ENCODE results near the gene KLHL9.

KLHL9 gene

DNA sequence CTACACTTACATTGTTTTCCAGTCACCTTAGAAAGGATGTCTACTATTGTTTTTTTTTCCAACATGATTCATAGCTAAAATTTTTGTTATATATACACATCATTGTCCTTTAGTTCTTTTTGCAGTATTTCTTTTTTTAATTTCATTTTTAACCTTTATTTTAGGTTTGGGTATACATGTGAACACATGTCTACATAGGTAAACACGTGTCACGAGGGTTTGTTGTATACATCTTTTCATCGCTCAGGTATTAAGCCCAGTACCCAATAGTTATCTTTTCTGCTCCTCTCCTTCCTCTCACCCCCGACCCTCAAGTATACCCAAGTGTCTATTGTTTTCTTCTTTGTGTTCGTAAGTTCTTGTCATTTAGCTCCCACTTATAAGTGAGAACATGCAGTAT lies 49.1 kb downstream of the KLHL9 start:
- TF ChIP-seq, protein P1, sequence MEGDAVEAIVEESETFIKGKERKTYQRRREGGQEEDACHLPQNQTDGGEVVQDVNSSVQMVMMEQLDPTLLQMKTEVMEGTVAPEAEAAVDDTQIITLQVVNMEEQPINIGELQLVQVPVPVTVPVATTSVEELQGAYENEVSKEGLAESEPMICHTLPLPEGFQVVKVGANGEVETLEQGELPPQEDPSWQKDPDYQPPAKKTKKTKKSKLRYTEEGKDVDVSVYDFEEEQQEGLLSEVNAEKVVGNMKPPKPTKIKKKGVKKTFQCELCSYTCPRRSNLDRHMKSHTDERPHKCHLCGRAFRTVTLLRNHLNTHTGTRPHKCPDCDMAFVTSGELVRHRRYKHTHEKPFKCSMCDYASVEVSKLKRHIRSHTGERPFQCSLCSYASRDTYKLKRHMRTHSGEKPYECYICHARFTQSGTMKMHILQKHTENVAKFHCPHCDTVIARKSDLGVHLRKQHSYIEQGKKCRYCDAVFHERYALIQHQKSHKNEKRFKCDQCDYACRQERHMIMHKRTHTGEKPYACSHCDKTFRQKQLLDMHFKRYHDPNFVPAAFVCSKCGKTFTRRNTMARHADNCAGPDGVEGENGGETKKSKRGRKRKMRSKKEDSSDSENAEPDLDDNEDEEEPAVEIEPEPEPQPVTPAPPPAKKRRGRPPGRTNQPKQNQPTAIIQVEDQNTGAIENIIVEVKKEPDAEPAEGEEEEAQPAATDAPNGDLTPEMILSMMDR (IDR thresholded peaks at IDR 0.05), result no peak

DNA sequence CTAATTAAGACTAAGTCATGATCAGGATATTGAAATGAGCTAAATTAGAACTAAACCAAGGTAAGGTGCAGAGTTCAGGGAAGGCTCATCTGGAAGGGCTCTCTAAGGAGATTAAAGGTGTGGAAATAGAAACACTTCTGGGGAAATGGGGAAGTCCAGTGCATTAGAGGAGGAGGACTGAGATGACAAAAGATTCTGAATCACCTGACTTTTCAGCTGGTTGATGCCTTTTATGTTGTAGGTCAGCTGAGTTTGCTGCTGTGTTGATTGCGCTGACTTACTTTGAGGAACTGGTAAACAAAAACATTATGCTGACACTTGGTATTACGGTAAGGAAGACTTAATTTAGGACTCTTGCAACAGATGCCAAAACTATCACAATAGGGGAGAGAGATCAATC lies 53.9 kb downstream of the KLHL9 start:
- TF ChIP-seq, protein P1 (IDR thresholded peaks at IDR 0.05), result no peak
